ENCODE results near the gene HES4. TPM values are rescaled to one million over a fixed set of nuclear protein-coding genes. Genes with fewer than 3 reads are reported as not detected.
A peak's percentile ranks its signal among the peaks of the same experiment; 100 is the strongest.

Gene HES4
- total RNA-seq, 2 experiments from 2014 or later: 5.7 to 9.0 TPM

- POLR2A ChIA-PET: interaction anchor here (1.5 kb wide), 1 partner anchor 12 kb away, joined by 3 read pairs; no protein-coding TSS in a partner anchor
- no peak for ATAC-seq
- Mint-ChIP-seq H3K27ac (no peak overlapping the region), H3K36me3 (ENCODE audit: low read depth) (no peaks in the 10 kb centered on the region), H3K9me3 (no peaks in the 10 kb centered on the region), H3K4me1 (ENCODE audit: low read depth) (no peaks in the 10 kb centered on the region), H3K4me3 (no peak overlapping the region), H3K27me3 (peaks cover 33% of the 10 kb centered on the region)
- no peak for DNase-seq
- CTCF ChIA-PET: interaction anchor here (0.9 to 4.6 kb wide), 12 partner anchors 8 to 306 kb away, joined by 3 to 37 read pairs (median 8); partner anchors contain the start of gene PLEKHN1
- intact Hi-C loops (cut with micrococcal nuclease): no loop called here
- no peak for TF ChIP-seq CTCF (IDR thresholded peaks at IDR 0.05)
Observed at GRCh38 chr1:985126-985525, 14.8 kb downstream of the HES4 start.

GRCh38 chr1:984476-984814 lies 15.5 kb downstream of the HES4 start:
- intact Hi-C loops (cut with micrococcal nuclease): no loop called here
- peaks cover 30% of the 10 kb centered on the region for H3K27me3 Mint-ChIP-seq
- no peak for DNase-seq
- H3K27ac Mint-ChIP-seq: no peak overlapping the region
- peak; percentile 77 for TF ChIP-seq CTCF (IDR thresholded peaks at IDR 0.05)
- H3K4me3 Mint-ChIP-seq: no peak overlapping the region
- H3K36me3 Mint-ChIP-seq (ENCODE audit: low read depth): no peaks in the 10 kb centered on the region
- ATAC-seq: no peak
- no peaks in the 10 kb centered on the region for H3K9me3 Mint-ChIP-seq
- ChIA-PET CTCF (interaction anchor here (0.6 to 4.6 kb wide), 26 partner anchors 9 to 457 kb away, joined by 3 to 37 read pairs (median 4); partner anchors contain the start of genes C1orf159, HES4 and PLEKHN1), POLR2A (interaction anchor here (1.5 kb wide), 1 partner anchor 13 kb away, joined by 3 read pairs; no protein-coding TSS in a partner anchor)
- H3K4me1 Mint-ChIP-seq (ENCODE audit: low read depth): no peaks in the 10 kb centered on the region

GRCh38 chr1:983798-984475 lies 16.0 kb downstream of the HES4 start:
- DNase-seq: peak; percentile 73
- Mint-ChIP-seq H3K4me1 (ENCODE audit: low read depth) (no peaks in the 10 kb centered on the region), H3K9me3 (no peaks in the 10 kb centered on the region), H3K27me3 (peaks cover 27% of the 10 kb centered on the region), H3K27ac (no peak overlapping the region), H3K4me3 (no peak overlapping the region), H3K36me3 (ENCODE audit: low read depth) (no peaks in the 10 kb centered on the region)
- ChIA-PET POLR2A (interaction anchor here (1.0 to 1.2 kb wide), 2 partner anchors 12 to 33 kb away, joined by 3 to 4 read pairs; no protein-coding TSS in a partner anchor), CTCF (interaction anchor here (0.6 to 4.6 kb wide), 32 partner anchors 10 to 458 kb away, joined by 3 to 37 read pairs (median 4); partner anchors contain the start of genes C1orf159, HES4, ISG15 and PLEKHN1)
- peak; percentile 93 for ATAC-seq
- peak; percentile 99 for TF ChIP-seq CTCF (IDR thresholded peaks at IDR 0.05)
- intact Hi-C loops (cut with micrococcal nuclease): no loop called here

- POLR2A ChIA-PET: interaction anchor here (1.0 to 1.7 kb wide), 4 partner anchors 13 to 34 kb away, joined by 3 to 4 read pairs (median 4); partner anchors contain the start of gene ISG15
Observed at GRCh38 chr1:982765-983436, 17.0 kb downstream of the HES4 start.

More at GRCh38 chr1:982765-983436, 17.0 kb downstream of the HES4 start:
- Mint-ChIP-seq H3K4me1 (ENCODE audit: low read depth) (peaks cover 4% of the 10 kb centered on the region), H3K27me3 (peaks cover 26% of the 10 kb centered on the region), H3K27ac (no peak overlapping the region), H3K36me3 (ENCODE audit: low read depth) (no peaks in the 10 kb centered on the region), H3K4me3 (no peak overlapping the region), H3K9me3 (no peaks in the 10 kb centered on the region)
- intact Hi-C loops (cut with micrococcal nuclease): no loop called here
- no peak for TF ChIP-seq CTCF (IDR thresholded peaks at IDR 0.05)
- CTCF ChIA-PET: interaction anchor here (0.7 to 4.6 kb wide), 13 partner anchors 11 to 308 kb away, joined by 3 to 37 read pairs (median 5); partner anchors contain the start of genes ISG15 and PLEKHN1
- ATAC-seq (no peak), DNase-seq (no peak)
